HCT116 (cell line): Measurements from ENCODE around the gene LHPP. TPM values are rescaled to one million over a fixed set of nuclear protein-coding genes. Genes with fewer than 3 reads are reported as not detected.

Source experiments
- ATAC-seq: fragments of 200-7000 bp; cut with Tn5 transposase; 2 replicates; pipeline ENCODE4 v1.9.1; 2020; ENCODE audit warnings: mild to moderate bottlenecking, moderate library complexity
- BruUV-seq: library from RNA; stranded (reverse); fragments of 400-500 nt; replicated peaks from 2 replicates; lab custom pipeline; 2021; lab: Mats Ljungman, UMichigan
- CTCF ChIA-PET: fragments of 300-600 bp; sonication (Branson Sonifier 250); formaldehyde crosslinking; loops from one replicate; lab custom pipeline; 2021; ENCODE audit warnings: antibody characterized with exemption; lab: Charles Lee
- POLR2A ChIA-PET: fragments of 300-600, 350-600 bp; sonication (Branson Sonifier 250); formaldehyde crosslinking; loops from one replicate; lab custom pipeline; 2021; ENCODE audit warnings: antibody characterized with exemption; lab: Charles Lee
- RAD21 ChIA-PET, 2 experiments: fragments of 300-600 bp; sonication (Branson Sonifier 250); formaldehyde crosslinking; loops; one replicate each; lab custom pipeline; 2023; ENCODE audit warnings: low total read pairs in 2 of 2; ENCODE audit not compliant: uncharacterized antibody in 2 of 2, unreplicated experiment in 2 of 2, low non-redundant PET in 1 of 2; lab: Charles Lee
- DNase-seq: peaks from one replicate; pipeline ENCODE4 v3.0.0-alpha.2; 2010; ENCODE audit warnings: low read depth, low spot score
- H2AFZ ChIP-seq: fragments of 200-600 bp; shearing (Covaris generic), sonication (generic); 2 replicates; pipeline ENCODE4 v1.6.1; 2017; ENCODE audit warnings: low read depth, mixed run types, mixed read lengths, antibody characterized with exemption, low read length; ENCODE audit not compliant: poor library complexity, severe bottlenecking
- H3K27ac ChIP-seq: 2 replicates; pipeline ENCODE4 v1.5.1; 2012; ENCODE audit warnings: low read depth, low read length
- H3K27me3 ChIP-seq: fragments of 200-600 bp; sonication (generic); 2 replicates; pipeline ENCODE4 v1.6.1; 2016; ENCODE audit warnings: mixed run types, low read length, mixed read lengths; ENCODE audit not compliant: insufficient read depth
- H3K36me3 ChIP-seq, 2 experiments: fragments of 200-500 bp in 1 of 2; fragments of 200-600 bp in 1 of 2; sonication (Bioruptor generic) in 1 of 2; sonication (generic) in 1 of 2; 2 replicates each; pipeline versions ENCODE4 v1.5.1 to v1.6.1; 2014 to 2016; ENCODE audit warnings: low read length in 2 of 2, inconsistent platforms in 1 of 2, mixed read lengths in 1 of 2, mixed run types in 1 of 2; ENCODE audit not compliant: insufficient read depth in 2 of 2, control insufficient read depth in 1 of 2
- H3K4me1 ChIP-seq, 2 experiments: fragments of 200-600 bp in 1 of 2; sonication (generic) in 1 of 2; 2 replicates each; pipeline versions ENCODE4 v1.5.1 to v1.6.1; 2012 to 2017; ENCODE audit warnings: low read length in 2 of 2, inconsistent platforms in 1 of 2, mild to moderate bottlenecking in 1 of 2, mixed read lengths in 1 of 2, mixed run types in 1 of 2, moderate library complexity in 1 of 2; ENCODE audit not compliant: insufficient read depth in 2 of 2, control insufficient read depth in 1 of 2
- H3K4me2 ChIP-seq: fragments of 200-600 bp; sonication (generic); 2 replicates; pipeline ENCODE4 v1.6.1; 2017; ENCODE audit warnings: mixed run types, low read length, mixed read lengths
- H3K4me3 ChIP-seq, 2 experiments: fragments of 200-600 bp in 1 of 2; sonication (generic) in 1 of 2; replicated peaks in 1 of 2; 2 replicates each; pipeline ENCODE4 v1.5.1; 2011 to 2016; ENCODE audit warnings: low read length in 2 of 2, control low read depth in 1 of 2, low read depth in 1 of 2, mild to moderate bottlenecking in 1 of 2, mixed read lengths in 1 of 2, mixed run types in 1 of 2
- H3K79me2 ChIP-seq: fragments of 200-600 bp; sonication (generic); 2 replicates; pipeline ENCODE4 v1.6.1; 2017; ENCODE audit warnings: mild to moderate bottlenecking, mixed run types, low read length, moderate library complexity, mixed read lengths; ENCODE audit not compliant: insufficient read depth
- H3K9ac ChIP-seq: fragments of 200-600 bp; sonication (generic); 2 replicates; pipeline ENCODE4 v1.6.1; 2016; ENCODE audit warnings: low read length, mixed read lengths
- H3K9me2 ChIP-seq: fragments of 200-600 bp; sonication (generic), shearing (Covaris generic); 2 replicates; pipeline ENCODE4 v1.6.1; 2017; ENCODE audit warnings: mixed run types, mild to moderate bottlenecking, moderate library complexity; ENCODE audit not compliant: insufficient read depth
- H3K9me3 ChIP-seq, 2 experiments: fragments of 200-500 bp in 1 of 2; fragments of 200-600 bp in 1 of 2; sonication (Bioruptor generic) in 1 of 2; sonication (generic) in 1 of 2; 2 replicates each; pipeline ENCODE4 v1.6.1; 2014 to 2017; ENCODE audit warnings: low read length in 2 of 2, mixed read lengths in 2 of 2, inconsistent platforms in 1 of 2, low read depth in 1 of 2, mild to moderate bottlenecking in 1 of 2, mixed run types in 1 of 2, moderate library complexity in 1 of 2; ENCODE audit not compliant: control insufficient read depth in 1 of 2, insufficient read depth in 1 of 2
- H4K20me1 ChIP-seq: fragments of 200-600 bp; sonication (generic), shearing (Covaris generic); 2 replicates; pipeline ENCODE4 v1.6.1; 2017; ENCODE audit warnings: mixed run types, mild to moderate bottlenecking, moderate library complexity; ENCODE audit not compliant: insufficient read depth
- CEBPB ChIP-seq: IDR thresholded peaks from 2 replicates; pipeline ENCODE4 v1.6.1; 2012; ENCODE audit warnings: low read depth
- EZH2phosphoT487 ChIP-seq: fragments of 200-600 bp; IDR thresholded peaks from 2 replicates; pipeline ENCODE4 v1.6.1; 2018; ENCODE audit warnings: antibody characterized with exemption, borderline replicate concordance
- RAD21 ChIP-seq: IDR thresholded peaks from 2 replicates; pipeline ENCODE4 v1.6.1; 2012; ENCODE audit warnings: low read depth, mild to moderate bottlenecking
- ZFX ChIP-seq: fragments of 450-650 bp; IDR thresholded peaks from 2 replicates; pipeline ENCODE4 v1.6.1; 2017
- intact Hi-C: fragments of 100-400 bp; cut with micrococcal nuclease; formaldehyde crosslinking; loops from 2 replicates; pipeline ENCODE4 v1.10.0; 2022
- total RNA-seq: library from RNA; stranded (reverse); gene quantifications from one replicate; pipeline ENCODE4 v1.2.1, GENCODE V29; 2021; ENCODE audit not compliant: unreplicated experiment
- TF ChIP-seq, protein P1 (sequence below): IDR thresholded peaks from 2 replicates; pipeline ENCODE4 v1.6.1; 2012; ENCODE audit warnings: low read depth
- TF ChIP-seq, protein P2 (sequence below): IDR thresholded peaks from 2 replicates; pipeline ENCODE4 v1.6.1; 2012
- TF ChIP-seq, protein P3 (sequence below): IDR thresholded peaks from 2 replicates; pipeline ENCODE4 v1.6.1; 2012

The LHPP gene
- total RNA-seq, 1 experiment from 2014 or later = 45.8 TPM

DNA sequence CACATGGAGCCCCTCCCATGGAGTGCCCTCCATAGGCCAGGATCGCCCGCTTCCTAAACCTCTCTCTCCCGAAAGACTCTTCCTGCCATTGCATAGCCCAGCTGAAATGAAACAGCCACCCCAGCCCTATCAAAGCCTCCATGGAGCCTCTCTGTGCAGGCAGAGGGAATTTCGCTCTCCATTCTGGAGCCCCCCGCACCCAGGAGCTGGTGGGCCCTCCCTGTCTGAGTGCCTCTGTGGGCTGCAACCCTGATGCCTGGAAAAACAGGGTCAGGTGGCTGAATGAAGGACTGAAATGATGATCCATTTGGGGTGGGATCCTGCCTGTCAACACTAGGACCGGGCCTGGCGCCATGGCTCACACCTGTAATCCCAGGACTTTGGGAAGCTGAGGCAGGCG lies 176.1 kb downstream of the LHPP start:
- no peaks in the 10 kb centered on the region for H3K36me3 ChIP-seq
- H3K9ac ChIP-seq = no peak overlapping the region
- H3K4me3 ChIP-seq = no peak overlapping the region
- intact Hi-C loops = no loop called here
- no peaks in the 10 kb centered on the region for H3K9me3 ChIP-seq
- H4K20me1 ChIP-seq = no peaks in the 10 kb centered on the region
- no peak overlapping the region for H3K27ac ChIP-seq
- no peaks in the 10 kb centered on the region for H3K79me2 ChIP-seq
- no peak for DNase-seq
- H3K4me1 ChIP-seq = no peaks in the 10 kb centered on the region
- H3K27me3 ChIP-seq = no peaks in the 10 kb centered on the region
- no peak overlapping the region for H2AFZ ChIP-seq
- CTCF ChIA-PET = interaction anchor here (1.4 kb wide), 1 partner anchor 10 kb away, joined by 3 read pairs; no protein-coding TSS in a partner anchor
- RAD21 ChIA-PET = no interaction called here
- TF ChIP-seq, protein P1, sequence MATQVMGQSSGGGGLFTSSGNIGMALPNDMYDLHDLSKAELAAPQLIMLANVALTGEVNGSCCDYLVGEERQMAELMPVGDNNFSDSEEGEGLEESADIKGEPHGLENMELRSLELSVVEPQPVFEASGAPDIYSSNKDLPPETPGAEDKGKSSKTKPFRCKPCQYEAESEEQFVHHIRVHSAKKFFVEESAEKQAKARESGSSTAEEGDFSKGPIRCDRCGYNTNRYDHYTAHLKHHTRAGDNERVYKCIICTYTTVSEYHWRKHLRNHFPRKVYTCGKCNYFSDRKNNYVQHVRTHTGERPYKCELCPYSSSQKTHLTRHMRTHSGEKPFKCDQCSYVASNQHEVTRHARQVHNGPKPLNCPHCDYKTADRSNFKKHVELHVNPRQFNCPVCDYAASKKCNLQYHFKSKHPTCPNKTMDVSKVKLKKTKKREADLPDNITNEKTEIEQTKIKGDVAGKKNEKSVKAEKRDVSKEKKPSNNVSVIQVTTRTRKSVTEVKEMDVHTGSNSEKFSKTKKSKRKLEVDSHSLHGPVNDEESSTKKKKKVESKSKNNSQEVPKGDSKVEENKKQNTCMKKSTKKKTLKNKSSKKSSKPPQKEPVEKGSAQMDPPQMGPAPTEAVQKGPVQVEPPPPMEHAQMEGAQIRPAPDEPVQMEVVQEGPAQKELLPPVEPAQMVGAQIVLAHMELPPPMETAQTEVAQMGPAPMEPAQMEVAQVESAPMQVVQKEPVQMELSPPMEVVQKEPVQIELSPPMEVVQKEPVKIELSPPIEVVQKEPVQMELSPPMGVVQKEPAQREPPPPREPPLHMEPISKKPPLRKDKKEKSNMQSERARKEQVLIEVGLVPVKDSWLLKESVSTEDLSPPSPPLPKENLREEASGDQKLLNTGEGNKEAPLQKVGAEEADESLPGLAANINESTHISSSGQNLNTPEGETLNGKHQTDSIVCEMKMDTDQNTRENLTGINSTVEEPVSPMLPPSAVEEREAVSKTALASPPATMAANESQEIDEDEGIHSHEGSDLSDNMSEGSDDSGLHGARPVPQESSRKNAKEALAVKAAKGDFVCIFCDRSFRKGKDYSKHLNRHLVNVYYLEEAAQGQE = no peak
- TF ChIP-seq RAD21 (no peak), EZH2phosphoT487 (no peak), CEBPB (no peak), ZFX (no peak)
- TF ChIP-seq, protein P2, sequence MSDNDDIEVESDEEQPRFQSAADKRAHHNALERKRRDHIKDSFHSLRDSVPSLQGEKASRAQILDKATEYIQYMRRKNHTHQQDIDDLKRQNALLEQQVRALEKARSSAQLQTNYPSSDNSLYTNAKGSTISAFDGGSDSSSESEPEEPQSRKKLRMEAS = no peak
- TF ChIP-seq, protein P3, sequence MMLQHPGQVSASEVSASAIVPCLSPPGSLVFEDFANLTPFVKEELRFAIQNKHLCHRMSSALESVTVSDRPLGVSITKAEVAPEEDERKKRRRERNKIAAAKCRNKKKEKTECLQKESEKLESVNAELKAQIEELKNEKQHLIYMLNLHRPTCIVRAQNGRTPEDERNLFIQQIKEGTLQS = no peak
- no peak for ATAC-seq
- no TSS peak for BruUV-seq
- no peaks in the 10 kb centered on the region for H3K9me2 ChIP-seq
- no peak overlapping the region for H3K4me2 ChIP-seq
- POLR2A ChIA-PET = no interaction called here
